ENCODE data around the gene HSP90AB1.

Gene HSP90AB1

DNA sequence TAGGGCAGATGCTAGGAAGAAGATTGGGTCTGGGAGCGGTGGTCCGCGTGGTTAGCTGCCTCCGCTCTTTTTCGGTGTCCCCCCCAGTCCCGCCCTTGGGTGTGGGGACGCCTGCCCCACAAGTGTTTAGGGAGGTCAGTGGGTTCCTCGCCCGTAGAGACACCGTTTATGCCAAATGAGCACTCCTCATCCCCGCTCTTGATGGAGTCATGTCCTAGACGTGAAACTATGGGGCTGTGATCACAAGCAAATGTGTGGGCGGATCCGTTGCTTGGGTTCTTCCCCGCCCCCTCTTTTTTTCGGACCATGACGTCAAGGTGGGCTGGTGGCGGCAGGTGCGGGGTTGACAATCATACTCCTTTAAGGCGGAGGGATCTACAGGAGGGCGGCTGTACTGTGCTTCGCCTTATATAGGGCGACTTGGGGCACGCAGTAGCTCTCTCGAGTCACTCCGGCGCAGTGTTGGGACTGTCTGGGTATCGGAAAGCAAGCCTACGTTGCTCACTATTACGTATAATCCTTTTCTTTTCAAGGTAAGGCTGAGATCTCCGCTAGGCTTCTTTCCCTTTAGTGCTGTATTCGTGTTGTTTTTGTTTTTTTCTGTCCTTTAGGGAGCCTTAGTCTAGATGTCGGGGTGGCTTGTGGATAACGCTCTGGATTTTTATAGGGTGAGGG lies at the start of gene HSP90AB1:
Gene HSP90AB1, plus strand, starts transcription at position 439 of the 675 bp plus-strand sequence. CDS start 1,529 bp downstream, outside the sequence.
- DNase-seq (ENCODE audit: low read depth) = peak; percentile 96

DNA sequence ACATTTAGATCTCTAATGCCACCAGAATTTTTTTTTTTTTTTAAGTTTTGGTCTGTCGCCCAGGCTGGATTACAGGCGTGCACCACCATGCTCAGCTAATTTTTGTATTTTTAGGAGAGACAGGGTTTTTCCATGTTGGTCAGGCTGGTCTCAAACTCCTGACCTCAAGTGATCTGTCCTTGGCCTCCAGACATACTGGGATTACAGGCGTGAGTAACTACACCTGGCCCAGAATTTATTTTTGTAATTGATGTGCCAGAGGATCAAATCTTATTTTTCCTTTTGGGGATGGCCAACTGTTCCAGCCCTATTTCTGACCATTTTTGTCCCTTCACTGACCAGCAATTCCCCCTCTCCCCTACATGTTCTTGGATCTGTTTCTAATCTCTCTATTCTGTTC lies 48.2 kb upstream of the HSP90AB1 start:
- DNase-seq (ENCODE audit: low read depth) = no peak

DNA sequence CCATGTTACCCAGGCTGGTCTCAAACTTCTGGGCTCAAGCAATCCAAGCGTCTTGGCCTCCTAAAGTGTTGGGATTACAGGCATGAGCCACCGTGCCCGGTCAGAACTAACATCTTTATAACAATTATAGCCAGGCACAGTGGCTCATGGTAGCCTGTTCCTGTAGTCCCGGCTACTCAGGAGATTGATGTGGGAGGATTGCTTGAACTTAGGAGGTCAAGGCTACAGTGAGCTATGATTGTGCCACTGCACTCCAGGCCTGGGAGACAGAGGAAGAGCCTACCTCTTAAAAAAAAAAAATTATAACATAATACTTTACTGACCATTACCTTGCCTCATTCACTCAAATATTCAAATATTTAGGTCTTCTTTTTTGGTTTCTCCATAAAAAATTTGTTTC lies 47.0 kb upstream of the HSP90AB1 start:
- no peak for DNase-seq (ENCODE audit: low read depth)

DNA sequence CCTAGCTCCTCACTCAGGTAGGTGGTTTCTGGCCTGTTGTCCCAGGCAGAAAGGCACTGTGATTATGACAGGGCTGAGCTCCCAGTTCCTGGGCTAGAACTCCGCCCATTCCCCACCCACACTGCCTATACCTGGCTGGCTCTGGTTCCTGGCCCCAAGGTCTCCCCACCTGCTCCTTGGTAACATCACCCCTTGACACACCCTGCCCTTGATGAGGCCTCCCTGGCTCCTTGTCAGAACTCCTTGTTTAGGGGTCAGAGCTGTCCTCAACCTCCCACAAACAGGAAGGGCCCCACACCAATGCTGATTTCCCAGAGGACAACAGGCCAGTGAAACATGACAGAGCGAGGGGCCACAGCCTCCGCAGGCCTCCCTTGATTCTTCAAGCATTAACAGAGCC lies 45.7 kb upstream of the HSP90AB1 start:
- DNase-seq (ENCODE audit: low read depth) = no peak

DNA sequence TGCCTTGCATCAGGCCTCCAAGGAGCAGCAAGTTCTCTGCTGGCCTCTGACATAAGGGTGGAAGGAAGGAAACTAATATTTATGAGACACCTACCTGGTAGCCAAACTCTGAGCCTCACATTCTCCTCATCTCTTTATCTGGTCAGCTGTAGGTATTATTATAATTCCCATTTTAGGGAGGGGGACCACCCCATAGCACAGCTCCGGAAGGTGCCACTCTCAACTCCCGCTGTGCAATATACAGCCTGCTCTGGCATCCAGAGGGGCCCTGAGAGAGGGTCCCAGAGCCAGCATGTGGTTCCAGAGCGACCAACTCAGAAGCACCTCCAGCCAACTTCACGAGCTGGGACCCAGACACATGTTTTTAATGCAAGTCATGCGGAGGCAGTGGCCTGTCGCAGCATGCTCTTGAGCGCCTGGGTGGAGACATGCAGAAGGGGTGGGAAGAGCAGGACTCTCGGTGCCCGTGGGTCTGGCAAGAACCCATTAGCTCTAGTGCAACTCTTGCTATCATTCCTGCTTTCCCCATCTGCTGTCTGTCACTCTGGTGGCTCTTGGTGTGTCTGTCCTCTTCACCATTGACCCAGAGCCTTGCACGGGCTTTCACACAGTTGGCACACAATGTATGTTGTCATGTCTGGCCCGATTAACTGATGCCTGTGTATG lies 45.1 kb upstream of the HSP90AB1 start:
- no peak for DNase-seq (ENCODE audit: low read depth)

DNA sequence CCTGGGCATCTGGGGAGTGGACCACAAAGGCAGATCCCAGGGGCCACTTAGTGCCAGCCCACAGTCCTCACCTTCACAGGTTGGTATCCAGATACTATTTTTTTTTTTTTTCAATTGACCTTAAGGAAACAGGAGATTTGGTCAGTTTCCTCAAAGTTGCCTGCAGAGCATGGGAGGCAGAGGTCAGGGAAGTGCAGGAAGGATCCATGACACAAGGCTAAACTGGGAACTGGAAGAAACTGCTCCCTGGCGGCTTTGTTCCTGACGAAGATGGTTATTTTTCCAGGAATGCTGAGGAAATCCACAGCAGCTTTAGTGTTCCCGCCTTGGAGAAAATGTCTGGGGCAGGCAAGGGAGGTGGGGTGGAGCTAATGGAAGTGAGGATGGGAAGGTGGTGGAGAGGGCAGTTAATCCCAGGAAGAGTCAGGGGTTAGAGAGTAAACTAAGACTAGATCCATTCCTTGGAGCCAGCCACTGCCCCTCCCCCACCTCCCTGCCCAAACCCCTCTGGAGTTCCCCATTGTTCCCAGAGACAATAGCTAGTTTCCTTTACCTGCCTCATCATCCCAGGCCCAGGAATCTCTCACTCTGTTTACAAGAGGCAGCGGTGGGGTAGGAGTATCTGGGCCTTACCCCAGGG lies 44.4 kb upstream of the HSP90AB1 start:
- no peak for DNase-seq (ENCODE audit: low read depth)

DNA sequence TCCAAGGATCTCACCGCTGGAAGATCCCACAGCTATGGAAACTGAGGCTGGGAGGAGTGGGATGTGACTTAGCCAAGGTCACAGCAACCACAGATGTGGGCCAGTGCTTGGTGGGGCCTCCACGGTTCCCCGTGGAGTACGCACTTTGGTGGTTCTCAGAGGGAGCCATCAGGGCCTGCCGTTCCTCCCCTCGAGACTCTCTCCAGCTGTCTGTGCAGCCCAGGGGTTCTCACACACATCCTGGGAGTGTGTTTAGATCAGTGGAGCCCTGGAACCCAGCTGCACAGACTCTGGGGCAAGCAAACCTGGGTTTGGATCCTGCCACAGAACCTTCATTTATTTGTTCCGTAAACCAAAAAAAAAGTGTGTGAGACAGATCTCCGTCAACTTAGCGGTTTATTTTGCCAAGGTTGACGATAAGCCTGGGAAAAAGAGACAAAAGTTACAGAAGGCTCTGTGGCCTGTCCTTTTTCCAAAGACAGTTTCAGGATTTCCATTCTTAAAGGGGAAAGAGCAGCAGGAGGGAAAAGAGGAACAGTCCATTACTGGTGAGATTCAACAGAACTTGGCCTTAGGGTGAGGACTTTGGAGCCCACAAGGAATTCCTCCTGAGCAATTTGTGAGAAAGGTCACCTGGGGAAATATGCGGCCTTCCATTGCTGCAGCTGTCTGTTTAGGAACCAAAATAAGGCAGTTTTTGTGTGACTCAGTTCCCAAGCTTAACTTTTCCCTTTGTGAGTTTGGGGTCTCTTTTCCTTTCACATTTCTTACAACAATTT lies 43.7 kb upstream of the HSP90AB1 start:
- DNase-seq (ENCODE audit: low read depth) = no peak

DNA sequence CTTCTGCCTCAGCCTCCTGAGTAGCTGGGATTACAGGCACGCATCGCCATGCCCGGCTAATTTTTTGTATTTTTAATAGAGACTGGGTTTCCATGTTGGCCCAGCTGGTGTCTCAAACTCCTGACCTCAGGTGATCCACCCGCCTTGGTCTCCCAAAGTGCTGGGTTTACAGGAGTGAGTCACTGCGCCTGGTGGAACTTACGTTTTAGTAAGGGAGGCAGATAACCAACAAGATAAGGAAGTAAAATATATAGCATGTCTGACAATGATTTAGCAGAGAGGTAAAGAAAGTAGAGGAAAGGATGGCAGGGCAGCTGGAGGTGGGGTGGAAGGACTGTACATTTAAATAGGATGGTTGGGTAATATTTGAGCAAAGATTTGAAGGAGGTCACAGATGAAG lies 42.9 kb upstream of the HSP90AB1 start:
- no peak for DNase-seq (ENCODE audit: low read depth)

DNA sequence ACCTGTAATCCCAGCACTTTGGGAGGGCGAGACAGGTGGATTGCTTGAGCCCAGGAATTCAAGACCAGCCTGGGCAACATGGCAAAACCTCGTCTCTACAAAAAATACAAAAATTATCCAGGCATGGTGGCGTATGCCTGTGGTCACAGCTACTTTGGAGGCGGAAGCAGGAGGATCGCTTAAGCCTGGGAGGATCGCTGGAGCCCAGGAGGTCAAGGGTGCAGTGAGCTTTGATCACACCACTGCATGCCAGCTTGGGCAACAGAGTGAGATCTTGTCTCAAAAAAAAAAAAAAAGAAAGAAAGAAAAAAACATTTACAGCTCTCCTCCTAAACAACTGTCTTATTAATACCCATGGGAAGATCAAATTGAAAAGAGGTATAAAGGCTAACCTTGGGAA lies 38.9 kb upstream of the HSP90AB1 start:
- no peak for DNase-seq (ENCODE audit: low read depth)

DNA sequence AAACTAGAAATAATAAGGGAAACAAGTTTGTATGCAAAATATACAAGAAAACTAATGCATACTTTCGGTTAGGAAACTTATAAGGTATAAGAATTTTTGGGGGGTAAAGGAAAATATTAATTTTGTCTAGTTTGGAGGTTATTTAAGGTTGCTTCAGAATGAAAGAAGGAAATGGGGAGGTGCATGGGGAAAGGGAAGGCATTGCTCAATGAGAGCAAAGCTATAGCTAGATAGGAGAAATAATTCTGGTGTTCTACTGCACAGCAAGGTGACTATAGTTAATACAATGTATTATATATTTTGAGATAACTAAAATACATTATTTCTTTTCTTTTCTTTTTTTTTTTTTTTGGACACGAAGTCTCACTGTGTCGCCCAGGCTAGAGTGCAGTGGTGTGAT lies 35.6 kb upstream of the HSP90AB1 start:
- no peak for DNase-seq (ENCODE audit: low read depth)

DNA sequence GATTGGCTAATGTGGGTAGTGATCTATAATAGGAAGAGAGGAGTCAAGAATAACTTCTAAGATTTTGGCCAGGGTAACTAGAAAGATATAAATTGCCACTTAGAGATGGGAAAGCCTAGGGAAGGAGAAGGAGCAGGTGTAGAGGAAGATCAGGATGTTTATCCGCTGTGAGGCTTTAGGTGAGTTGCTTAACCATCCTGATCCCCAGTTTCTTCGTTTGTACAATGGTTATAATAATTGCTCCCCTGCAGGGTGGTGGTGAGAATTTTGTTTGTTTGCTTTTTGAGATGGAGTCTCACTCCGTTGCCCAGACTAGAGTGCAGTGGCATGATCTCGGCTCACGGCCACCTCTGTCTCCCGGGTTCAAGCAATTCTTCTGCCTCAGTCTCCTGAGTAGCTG lies 32.6 kb upstream of the HSP90AB1 start:
- no peak for DNase-seq (ENCODE audit: low read depth)

DNA sequence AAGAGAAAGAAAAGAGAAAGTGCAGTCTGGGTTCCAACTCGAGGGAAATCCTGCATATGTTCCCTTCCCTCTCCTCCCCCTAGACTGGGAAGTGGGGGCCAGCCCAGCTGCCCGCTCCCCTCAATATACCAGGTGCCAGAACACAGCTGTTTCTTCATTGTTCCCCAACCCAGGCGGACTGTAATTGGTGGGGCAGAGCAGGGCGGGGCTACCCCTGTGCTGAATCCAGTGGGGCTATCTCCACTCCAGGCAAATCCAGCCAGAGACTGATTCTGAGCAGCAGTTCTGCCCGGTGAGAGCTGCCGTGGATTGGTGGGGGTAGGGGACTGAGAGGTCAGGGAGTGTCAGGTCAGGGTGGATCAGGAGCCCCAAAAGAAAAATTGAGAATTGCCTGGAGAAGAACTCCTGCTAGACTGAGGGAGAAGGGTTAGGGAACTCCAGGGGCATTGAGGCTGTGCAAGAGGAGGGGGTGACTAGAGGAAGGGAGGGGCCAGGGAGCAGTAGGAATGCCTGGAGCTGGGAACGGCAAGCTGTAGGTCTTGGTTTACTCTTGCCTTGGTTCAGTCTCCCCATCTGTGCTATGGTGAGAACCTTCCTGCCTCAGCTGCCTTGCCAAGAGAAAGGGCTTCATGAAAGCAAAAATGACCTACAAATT lies 30.1 kb upstream of the HSP90AB1 start, which contains the start of gene MYMX:
Gene MYMX, plus strand, starts transcription at position 250 of the 655 bp plus-strand sequence. CDS start 546 bp downstream, outside the sequence.
- no peak for DNase-seq (ENCODE audit: low read depth)

DNA sequence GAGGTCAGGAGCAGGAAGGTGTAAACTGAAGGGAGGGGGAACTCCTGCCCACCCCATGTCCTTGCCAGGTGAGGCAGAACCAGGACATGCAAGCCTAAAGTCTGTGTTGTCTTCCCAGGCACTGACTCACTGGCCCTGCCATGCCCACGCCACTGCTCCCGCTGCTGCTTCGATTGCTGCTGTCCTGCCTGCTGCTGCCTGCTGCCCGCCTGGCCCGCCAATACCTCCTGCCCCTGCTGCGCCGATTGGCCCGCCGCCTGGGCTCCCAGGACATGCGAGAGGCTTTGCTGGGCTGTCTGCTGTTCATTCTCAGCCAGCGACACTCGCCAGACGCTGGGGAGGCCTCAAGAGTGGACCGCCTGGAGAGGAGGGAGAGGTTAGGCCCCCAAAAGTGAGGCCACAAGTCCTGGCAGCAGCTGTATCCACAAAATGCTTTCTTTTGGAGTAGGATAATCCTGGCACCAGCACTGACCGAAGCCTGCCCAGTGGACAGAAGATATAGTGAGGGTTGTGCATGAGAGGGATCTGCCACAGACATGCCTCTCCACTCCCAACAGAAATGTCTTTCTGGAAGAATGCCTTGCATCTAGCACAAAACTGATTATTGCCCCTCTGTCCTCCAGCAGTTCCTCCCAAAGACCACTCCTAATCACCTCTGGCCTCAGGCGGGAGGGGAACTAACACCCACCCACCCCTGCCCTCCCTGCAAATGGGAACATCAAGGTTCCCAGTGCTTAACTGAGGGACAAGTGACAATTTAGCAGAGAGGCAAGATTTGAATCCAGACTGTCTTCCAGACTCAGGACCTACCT lies 29.4 kb upstream of the HSP90AB1 start:
- DNase-seq (ENCODE audit: low read depth) = no peak

DNA sequence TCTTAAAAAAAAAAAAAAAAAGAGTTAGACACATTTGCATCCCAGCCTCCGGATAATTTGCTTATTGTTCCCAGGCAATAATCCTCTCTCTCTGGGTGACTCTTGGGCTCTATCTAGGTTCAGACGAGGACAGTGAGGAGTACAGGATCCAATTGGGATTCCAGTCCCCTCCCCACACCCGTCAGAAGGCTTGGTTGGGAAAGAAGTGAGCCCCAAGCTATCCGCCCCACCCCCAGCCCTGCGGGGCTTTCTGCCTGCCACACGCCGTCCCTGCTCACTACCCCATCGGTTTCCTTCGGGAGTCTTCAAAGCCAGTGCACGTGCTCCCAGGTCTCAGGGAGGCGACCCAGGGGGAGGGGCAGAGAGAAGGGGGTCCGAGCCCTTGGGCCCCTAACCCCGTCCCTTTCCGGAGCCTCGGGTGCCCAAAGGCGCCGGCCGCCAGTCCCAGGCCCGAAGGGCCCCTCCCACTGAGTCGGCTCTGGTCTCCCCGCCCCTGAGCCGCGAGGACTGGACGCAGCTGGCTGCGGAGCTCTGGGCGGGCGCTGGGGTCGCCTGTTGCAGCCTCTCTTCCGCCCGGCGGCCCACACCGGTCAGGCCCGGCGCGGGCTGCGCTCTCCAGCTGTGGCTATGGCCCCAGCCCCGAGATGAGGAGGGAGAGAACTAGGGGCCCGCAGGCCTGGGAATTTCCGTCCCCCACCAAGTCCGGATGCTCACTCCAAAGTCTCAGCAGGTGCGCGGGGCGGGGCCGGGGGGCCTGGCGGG lies 27.7 kb upstream of the HSP90AB1 start:
- no peak for DNase-seq (ENCODE audit: low read depth)

DNA sequence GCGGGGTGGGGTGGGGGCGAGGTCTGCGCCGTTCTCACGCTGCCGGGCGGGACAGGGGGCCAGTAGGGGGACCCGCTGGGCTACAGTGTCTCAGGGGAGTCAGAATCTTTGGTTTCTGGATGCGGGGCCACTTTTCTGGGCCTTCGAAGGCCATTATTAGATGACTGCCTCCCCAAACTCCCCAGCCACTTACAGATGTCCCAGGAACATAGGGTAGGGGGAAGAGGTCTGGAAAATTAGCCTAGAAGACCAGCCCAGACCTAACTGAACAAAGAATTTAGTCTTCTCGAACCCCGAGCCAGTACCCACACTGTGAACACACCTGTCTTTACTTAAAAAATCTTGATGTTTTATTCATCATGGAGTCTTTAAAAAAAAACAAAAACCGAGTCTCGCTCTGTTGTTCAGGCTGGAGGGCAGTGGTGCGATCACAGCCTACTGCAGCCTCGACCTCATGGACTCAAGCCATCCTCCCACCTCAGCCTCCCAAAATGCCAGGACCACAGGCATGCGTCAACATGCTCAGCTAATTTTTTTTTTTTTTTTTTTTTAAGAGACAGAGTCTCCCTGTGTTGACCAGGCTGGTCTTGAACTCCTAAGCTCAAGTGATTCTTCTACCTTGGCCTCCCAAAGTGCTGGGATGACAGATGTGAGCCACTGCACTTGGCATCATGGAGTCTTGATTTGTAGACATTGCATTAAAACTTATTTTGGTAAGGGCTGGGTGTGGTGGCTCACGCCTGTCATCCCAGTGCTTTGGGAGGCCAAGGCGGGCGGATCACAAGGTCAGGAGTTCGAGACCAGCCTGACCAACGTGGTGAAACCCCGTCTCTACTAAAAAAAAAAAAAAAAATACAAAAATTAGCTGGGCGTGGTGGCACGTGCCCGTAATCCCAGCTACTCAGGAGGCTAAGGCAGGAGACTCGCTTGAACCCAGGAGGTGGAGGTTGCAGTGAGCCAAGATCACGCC lies 26.8 kb upstream of the HSP90AB1 start:
- no peak for DNase-seq (ENCODE audit: low read depth)

DNA sequence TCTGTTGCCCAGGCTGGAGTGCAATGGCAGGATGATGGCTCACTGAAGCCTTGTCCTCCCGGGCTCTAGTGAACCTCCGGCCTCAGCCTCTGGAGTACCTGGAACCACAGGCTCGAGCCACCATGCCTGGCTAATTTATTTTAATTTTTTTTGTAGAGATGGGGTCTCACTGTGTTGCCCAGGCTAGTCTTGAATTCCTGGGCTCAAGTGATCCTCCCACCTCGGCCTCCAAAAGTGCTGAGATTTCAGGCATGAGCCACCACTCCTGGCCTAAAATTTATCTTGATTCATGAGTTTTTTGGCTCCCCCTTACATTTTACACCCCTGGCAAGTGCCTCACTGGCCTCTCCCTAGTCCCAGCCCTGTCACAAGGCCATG lies 26.0 kb upstream of the HSP90AB1 start:
- no peak for DNase-seq (ENCODE audit: low read depth)

DNA sequence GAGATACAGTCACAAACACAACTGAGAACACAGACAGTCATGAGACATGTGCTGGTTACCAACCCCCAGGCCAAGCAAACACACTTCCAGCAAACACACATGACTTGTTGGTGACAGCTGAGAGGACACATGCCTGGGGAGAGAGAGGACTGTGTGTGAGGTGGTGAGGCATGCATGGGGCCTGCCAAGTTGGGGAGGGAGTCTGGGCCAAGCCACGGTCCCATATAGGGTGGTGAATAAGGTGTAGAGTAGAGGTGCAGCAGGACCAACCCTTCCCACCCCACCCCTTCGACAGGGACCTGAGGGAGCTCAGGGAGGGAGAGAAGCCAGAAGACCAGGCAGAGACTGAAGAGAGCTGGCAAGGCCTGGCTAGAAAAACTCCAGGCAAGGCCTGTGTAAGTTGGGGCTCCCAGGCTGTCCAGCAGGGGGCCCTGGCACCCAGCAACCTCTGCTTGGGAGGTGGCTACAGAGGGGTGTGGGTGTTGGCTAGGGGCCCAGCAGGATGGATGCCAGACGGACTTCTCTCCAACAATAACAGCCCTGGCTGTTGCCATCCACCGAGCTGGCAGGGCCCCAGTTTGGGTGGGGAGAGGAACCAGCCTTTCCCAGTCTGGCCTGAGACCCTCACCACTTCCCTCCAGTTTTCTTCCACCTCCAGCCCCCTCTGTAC lies 25.5 kb upstream of the HSP90AB1 start:
- peak; percentile 47 for DNase-seq (ENCODE audit: low read depth)

DNA sequence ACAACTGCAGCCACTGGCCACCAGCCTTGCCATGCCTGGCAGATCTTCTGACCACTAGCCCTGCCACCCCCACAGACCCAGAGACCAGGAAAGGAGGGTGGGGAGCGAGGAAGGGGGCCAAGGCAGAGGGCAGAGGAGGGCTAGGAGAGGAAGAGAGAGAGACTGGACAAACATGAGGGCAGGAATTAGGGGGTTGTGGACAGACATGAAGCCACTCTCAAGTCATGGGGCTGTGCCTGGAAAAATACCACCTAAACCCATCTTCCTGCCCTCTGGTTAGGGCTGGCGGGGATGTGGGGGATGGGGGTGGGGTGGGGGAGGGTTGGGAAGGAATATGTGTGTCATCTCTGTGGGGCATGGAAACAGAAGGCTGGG lies 25.0 kb upstream of the HSP90AB1 start:
- no peak for DNase-seq (ENCODE audit: low read depth)

Data from T-helper 22 cell (primary cell).